Renal cortex interstitium (tissue), 11 donors: ENCODE measurements around the gene CATSPER2. TPM values are rescaled to one million over a fixed set of nuclear protein-coding genes. Genes with fewer than 3 reads are reported as not detected.
"Not testable (repeated sequence)": the region's sequence is repeated elsewhere in the genome, so short reads cannot be mapped to it uniquely, and the experiment has no call there.

Source experiments
- DNase-seq, 11 donors: peaks; one replicate each; pipeline ENCODE4 v3.0.0-alpha.2; 2013; ENCODE audit warnings: low read depth in 9 of 11, low spot score in 4 of 11; ENCODE audit errors: extremely low read depth in 1 of 11
- polyA plus RNA-seq, 3 donors: library from polyadenylated mRNA; unstranded; fragments of 120-200 nt; gene quantifications; one replicate each; pipeline ENCODE4 v1.2.1, GENCODE V29; 2013; ENCODE audit not compliant: insufficient read length in 3 of 3

Gene CATSPER2
- polyA plus RNA-seq, 3 donors, result 4.3 to 9.7 (median 5.2) TPM

DNA sequence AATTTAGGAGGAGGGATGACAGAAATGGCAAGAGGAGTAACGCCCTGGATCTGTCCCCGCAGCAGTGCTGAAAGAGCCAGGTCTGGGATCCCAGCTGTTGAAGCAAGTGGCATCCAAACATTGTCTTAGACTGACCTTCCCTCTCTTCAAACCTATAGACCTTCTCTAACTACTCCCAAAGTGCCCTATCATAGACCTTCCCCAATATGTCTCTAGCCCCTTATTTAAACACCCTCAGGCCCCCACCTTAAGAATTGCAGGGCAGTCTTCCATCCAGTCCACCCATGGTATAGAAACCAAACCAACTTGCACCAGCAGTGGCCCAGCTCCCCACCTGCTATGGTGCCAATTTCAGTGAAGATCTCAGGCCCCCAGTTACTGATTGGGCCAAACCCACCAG, 48.4 kb downstream of the CATSPER2 start:
- not testable (repeated sequence) for DNase-seq

DNA sequence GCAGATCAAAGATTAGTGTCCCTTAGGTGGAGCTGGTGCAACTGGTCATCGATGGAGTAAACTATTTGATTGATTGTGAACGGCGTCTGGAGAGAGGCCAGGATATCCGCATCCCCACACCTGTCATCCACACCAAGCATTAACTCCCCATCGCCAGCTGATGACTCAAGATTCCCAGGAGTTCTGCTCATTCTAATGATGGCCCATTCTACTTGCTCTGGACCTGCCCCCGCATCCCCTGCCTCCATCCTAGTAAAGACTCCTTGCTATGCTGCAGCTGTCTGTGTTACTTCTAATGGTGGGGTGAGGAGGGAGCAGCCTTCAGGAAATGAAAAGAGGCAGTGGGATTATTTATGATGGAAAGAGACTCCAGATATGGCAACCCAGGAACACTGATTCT, 49.5 kb downstream of the CATSPER2 start:
- DNase-seq, result not testable (repeated sequence)

DNA sequence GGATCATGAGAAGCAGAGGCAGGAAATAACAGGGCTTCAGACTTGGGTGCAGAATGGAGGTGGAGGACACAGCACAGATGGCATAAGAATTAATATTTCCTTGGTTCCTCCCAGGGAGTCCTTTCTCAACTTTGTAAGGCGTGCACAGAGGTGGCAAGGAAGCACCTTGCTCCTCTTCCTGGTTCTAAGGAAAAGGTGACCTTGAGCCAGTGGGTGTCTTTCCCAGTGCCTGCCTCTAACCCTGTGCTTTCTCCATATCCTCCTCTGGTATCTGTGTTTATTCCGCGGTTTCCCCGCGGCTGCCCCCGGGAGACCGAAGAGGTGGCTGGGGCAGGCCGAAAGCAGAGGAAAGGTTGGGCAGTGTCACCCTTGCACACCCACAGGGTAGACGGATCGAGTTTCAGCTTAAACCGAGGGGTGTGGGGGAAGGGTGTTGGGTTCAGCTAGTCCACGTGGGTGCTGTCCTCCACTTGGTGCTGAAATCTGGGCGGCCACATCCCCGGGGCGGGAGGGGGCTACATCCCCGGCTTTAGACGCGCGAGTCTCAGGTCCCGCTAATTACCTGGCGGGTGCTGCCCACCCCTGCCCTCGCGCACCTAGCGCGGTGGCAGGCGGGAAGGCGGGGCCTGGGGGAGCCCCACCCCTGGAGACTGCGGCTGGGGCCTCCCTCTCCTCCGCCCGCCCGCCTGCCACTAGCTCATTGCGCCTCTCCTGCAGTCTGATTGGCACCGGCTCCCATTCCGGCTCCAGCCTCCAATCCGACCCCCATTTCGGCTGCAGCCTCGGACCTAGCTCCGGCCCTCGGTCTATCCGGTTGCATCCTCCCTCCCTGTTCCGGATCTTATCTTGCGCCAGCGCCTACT, 55.1 kb downstream of the CATSPER2 start, which contains the start of gene CKMT1B:
TSS of gene CKMT1B (plus strand) at position 700 of the 863 bp plus-strand sequence. CDS start 192 bp downstream, outside the sequence.
- not testable (repeated sequence) for DNase-seq

DNA sequence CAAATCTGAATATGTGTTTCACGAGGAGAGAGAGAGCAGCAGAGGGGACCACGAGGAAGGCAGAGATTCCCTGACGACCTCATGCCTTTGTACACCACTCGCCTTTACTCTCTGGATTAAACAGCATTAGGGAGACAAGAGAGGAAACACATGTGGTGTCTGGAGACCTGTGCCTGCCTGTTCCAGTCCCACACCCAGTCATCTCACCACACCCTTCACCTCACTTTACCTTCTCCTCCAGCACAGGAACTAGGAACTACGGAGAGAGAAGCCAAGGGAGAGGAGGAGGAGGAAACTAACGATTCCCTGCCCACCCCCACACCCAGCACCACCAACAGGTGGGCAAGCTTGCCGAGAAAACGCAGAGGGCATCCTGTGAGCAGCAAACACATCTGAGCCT, 55.8 kb downstream of the CATSPER2 start:
- DNase-seq, result not testable (repeated sequence)

DNA sequence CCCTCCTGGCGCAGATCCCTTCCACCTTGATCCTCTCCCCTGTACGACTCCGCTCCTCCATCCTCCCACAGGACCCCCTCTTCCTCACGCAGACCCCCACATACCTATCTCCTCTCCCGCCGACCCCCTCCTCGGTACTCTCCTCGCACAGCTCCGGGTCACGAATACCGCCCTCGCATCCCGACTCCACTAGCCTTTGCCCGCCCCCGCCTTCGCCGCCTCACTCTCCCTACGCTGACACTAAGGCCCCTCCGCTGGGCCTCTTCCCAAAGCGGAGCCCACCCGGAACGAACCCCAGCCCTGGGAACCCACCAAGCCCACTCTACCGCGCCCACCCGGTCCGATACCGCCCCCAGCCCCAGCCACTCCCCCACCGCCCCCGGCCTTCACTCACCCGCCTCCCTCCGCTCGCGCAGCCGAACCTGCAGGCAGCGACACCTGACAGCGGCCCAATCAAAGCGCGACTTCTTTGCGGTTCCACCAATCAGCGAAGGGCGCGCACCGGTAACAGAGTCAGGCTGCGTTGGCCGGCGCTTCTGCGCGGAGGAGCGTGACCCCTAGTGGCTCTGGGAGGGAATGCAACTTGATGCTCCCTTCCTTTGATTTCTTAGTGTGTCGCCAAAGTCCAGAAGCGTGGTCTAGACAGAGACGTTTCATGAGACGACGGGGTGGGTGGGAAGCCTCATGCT, 58.7 kb downstream of the CATSPER2 start, which contains the start of gene PPIP5K1:
TSS of gene PPIP5K1 (minus strand) at position 431 of the 689 bp plus-strand sequence. CDS start 5,704 bp downstream, outside the sequence.
- DNase-seq, result not testable (repeated sequence)

Other genes starting within 250 kb of the CATSPER2 start
- 10 to 100 TPM; 78.3 to 99.5 (median 85.6) TPM for gene TP53BP1, start 155.7 kb downstream of the CATSPER2 start, polyA plus RNA-seq
- gene MAP1A, start 131.2 kb downstream of the CATSPER2 start, polyA plus RNA-seq, result 1 to 10 TPM; 6.6 to 10.0 (median 7.8) TPM
- 10 to 100 TPM; 21.8 to 29.1 (median 27.3) TPM for gene PPIP5K1, start 58.6 kb downstream of the CATSPER2 start, polyA plus RNA-seq
- gene CKMT1B, start 54.8 kb downstream of the CATSPER2 start, polyA plus RNA-seq, result 1 to 10 TPM; 1.4 to 3.8 (median 2.3) TPM
- 1 to 10 TPM in 2 of 3 donors, under 1 TPM in 1; 0.59 to 1.6 (median 1.4) TPM for gene STRC, start 30.0 kb downstream of the CATSPER2 start, polyA plus RNA-seq
- 1 to 10 TPM; 1.6 to 3.7 (median 2.3) TPM for gene CKMT1A, start 45.0 kb upstream of the CATSPER2 start, polyA plus RNA-seq
- gene PDIA3, start 97.6 kb upstream of the CATSPER2 start, polyA plus RNA-seq, result 100 to 1,000 TPM; 527 to 619 (median 615) TPM
- 1 to 10 TPM; 2.9 to 4.2 (median 3.3) TPM for gene ELL3, start 128.1 kb upstream of the CATSPER2 start, polyA plus RNA-seq
- 100 to 1,000 TPM; 579 to 694 (median 641) TPM for gene SERF2, start 143.5 kb upstream of the CATSPER2 start, polyA plus RNA-seq
- gene SERINC4, start 151.4 kb upstream of the CATSPER2 start, polyA plus RNA-seq, result under 1 TPM; 0.20 to 0.49 (median 0.24) TPM
- gene HYPK, start 151.8 kb upstream of the CATSPER2 start, polyA plus RNA-seq, result 10 to 100 TPM in 2 of 3 donors, 1 to 10 TPM in 1; 10.0 to 25.8 (median 10.9) TPM
- gene MFAP1, start 175.8 kb upstream of the CATSPER2 start, polyA plus RNA-seq, result 10 to 100 TPM; 59.0 to 73.7 (median 69.7) TPM
- 10 to 100 TPM; 12.2 to 18.1 (median 16.7) TPM for gene WDR76, start 178.2 kb upstream of the CATSPER2 start, polyA plus RNA-seq